K562 (cell line): Measurements from ENCODE around the gene ZBTB38. TPM values are rescaled to one million over a fixed set of nuclear protein-coding genes. Genes with fewer than 3 reads are reported as not detected.

Experiments used
- ATAC-seq: fragments of 200-7000 bp; cut with Tn5 transposase; 3 replicates; pipeline ENCODE4 v1.9.1; 2020; ENCODE audit warnings: moderate library complexity
- BruUV-seq: library from RNA; stranded (reverse); fragments of 400-500 nt; replicated peaks from 2 replicates; lab custom pipeline; 2021; lab: Mats Ljungman, UMichigan
- CTCF ChIA-PET: fragments of 300-600 bp; formaldehyde crosslinking; extraction: SDS; loops from one replicate; lab custom pipeline; 2021; ENCODE audit warnings: low intra/inter-chr PET ratio; lab: Yijun Ruan, JAX
- POLR2A ChIA-PET: fragments of 300-600, 350-650 bp; sonication (Branson Sonifier 250); formaldehyde crosslinking; extraction: SDS; loops from one replicate; lab custom pipeline; 2021; ENCODE audit warnings: antibody characterized with exemption, inconsistent platforms; lab: Yijun Ruan, JAX
- DNase-seq, 4 experiments: peaks; one replicate each; pipeline versions ENCODE4 v3.0.0 to v3.0.0-alpha.2; 2011 to 2018; ENCODE audit warnings: low spot score in 3 of 4, mixed read lengths in 3 of 4; ENCODE audit errors: extremely low read depth in 1 of 4
- FAIRE-seq: peaks from 2 replicates; lab custom pipeline; 2011; peaks lifted over from hg19 to GRCh38; lab: Jason Lieb, UNC
- H2AFZ ChIP-seq: 2 replicates; pipeline ENCODE4 v1.6.0; 2011; ENCODE audit warnings: low read depth, low read length, control low read depth, inconsistent platforms
- H3K27ac ChIP-seq: fragments of 200-600 bp; 3 replicates; pipeline ENCODE4 v1.8.0; 2011; ENCODE audit warnings: low read depth, mild to moderate bottlenecking, control low read depth, inconsistent platforms, low read length, moderate library complexity, mixed read lengths; ENCODE audit errors: extremely low read depth
- H3K27me3 ChIP-seq, 2 experiments: fragments of 300-600 bp in 1 of 2; 2 replicates in 1 of 2; 3 replicates in 1 of 2; pipeline versions ENCODE4 v1.6.0 to v1.8.0; 2011; ENCODE audit warnings: inconsistent platforms in 2 of 2, low read length in 2 of 2, mild to moderate bottlenecking in 1 of 2, mixed read lengths in 1 of 2, moderate library complexity in 1 of 2; ENCODE audit not compliant: control insufficient read depth in 2 of 2, insufficient read depth in 2 of 2
- H3K36me3 ChIP-seq: fragments of 300-600 bp; 3 replicates; pipeline ENCODE4 v1.8.0; 2011; ENCODE audit warnings: mild to moderate bottlenecking, low read length, inconsistent platforms; ENCODE audit not compliant: control insufficient read depth, insufficient read depth
- H3K4me1 ChIP-seq, 2 experiments: fragments of 200-600 bp in 1 of 2; replicated peaks in 1 of 2; 2 replicates in 1 of 2; 3 replicates in 1 of 2; pipeline versions ENCODE4 v1.5.1 to v1.8.0; 2011; ENCODE audit warnings: inconsistent platforms in 2 of 2, low read length in 2 of 2, mild to moderate bottlenecking in 1 of 2, mixed read lengths in 1 of 2, moderate library complexity in 1 of 2; ENCODE audit not compliant: control insufficient read depth in 2 of 2, insufficient read depth in 2 of 2
- H3K4me2 ChIP-seq: 2 replicates; pipeline ENCODE4 v1.6.1; 2011; ENCODE audit warnings: low read length, control low read depth, inconsistent platforms, mixed read lengths; ENCODE audit not compliant: insufficient read depth
- H3K4me3 ChIP-seq: fragments of 200-600 bp; sonication (generic), shearing (Covaris generic); 2 replicates; pipeline ENCODE4 v1.5.1; 2016; ENCODE audit warnings: control low read depth, inconsistent platforms
- H3K79me2 ChIP-seq: fragments of 200-600 bp; 3 replicates; pipeline ENCODE4 v1.8.0; 2011; ENCODE audit warnings: low read length, inconsistent platforms; ENCODE audit not compliant: control insufficient read depth, insufficient read depth
- H3K9ac ChIP-seq, 2 experiments: 2 replicates each; pipeline versions ENCODE4 v1.6.0 to v1.6.1; 2011; ENCODE audit warnings: low read depth in 2 of 2, low read length in 2 of 2, control low read depth in 1 of 2, inconsistent platforms in 1 of 2, mild to moderate bottlenecking in 1 of 2, mixed read lengths in 1 of 2; ENCODE audit not compliant: insufficient read depth in 1 of 2
- H3K9me1 ChIP-seq: one replicate; pipeline ENCODE4 v1.6.0; 2011; ENCODE audit warnings: inconsistent platforms, mild to moderate bottlenecking, low read length, moderate library complexity; ENCODE audit not compliant: control insufficient read depth, insufficient read depth
- H3K9me3 ChIP-seq: replicated peaks from 2 replicates; pipeline ENCODE4 v1.5.1; 2011; ENCODE audit warnings: low read depth, low read length, inconsistent platforms; ENCODE audit not compliant: control insufficient read depth, insufficient read depth
- H4K20me1 ChIP-seq: replicated peaks from 2 replicates; pipeline ENCODE4 v1.6.1; 2011; ENCODE audit warnings: low read length, inconsistent platforms, mixed read lengths; ENCODE audit not compliant: control insufficient read depth, insufficient read depth
- CBX1 ChIP-seq: sonication (generic); IDR thresholded peaks from 2 replicates; pipeline ENCODE4 v1.6.1; 2016; ENCODE audit warnings: antibody characterized with exemption, low read depth, mild to moderate bottlenecking
- CBX3 ChIP-seq, 2 experiments: IDR thresholded peaks; 1 replicate in 1 of 2; 2 replicates in 1 of 2; pipeline ENCODE4 v1.6.1; 2012; ENCODE audit warnings: inconsistent platforms in 2 of 2, low read length in 2 of 2, borderline replicate concordance in 1 of 2, control low read depth in 1 of 2
- ETV6 ChIP-seq, 3 experiments: fragments of 150-350 bp in 1 of 3; sonication (generic) in 1 of 3; formaldehyde crosslinking in 1 of 3; IDR thresholded peaks; 2 replicates each; pipeline versions ENCODE4 v1.6.1 to v1.8.0; 2014 to 2022; ENCODE audit warnings: borderline replicate concordance in 2 of 3, low read depth in 2 of 3, antibody characterized with exemption in 1 of 3, low read length in 1 of 3, mild to moderate bottlenecking in 1 of 3, missing genetic modification reagents in 1 of 3
- MEF2A ChIP-seq: IDR thresholded peaks from 2 replicates; pipeline ENCODE4 v1.6.1; 2011; ENCODE audit warnings: low read depth, mild to moderate bottlenecking, low read length, moderate library complexity; ENCODE audit not compliant: control insufficient read depth
- MIER1 ChIP-seq: fragments of 450-650 bp; IDR thresholded peaks from 2 replicates; pipeline ENCODE4 v1.6.1; 2016; ENCODE audit warnings: antibody characterized with exemption, mild to moderate bottlenecking, low read depth
- MYNN ChIP-seq, 2 experiments: sonication (generic); formaldehyde crosslinking in 1 of 2; IDR thresholded peaks; 2 replicates each; pipeline versions ENCODE4 v1.5.0 to v1.6.1; 2016 to 2020; ENCODE audit warnings: antibody characterized with exemption in 1 of 2, missing genetic modification reagents in 1 of 2
- NCOR1 ChIP-seq: fragments of 450-650 bp; IDR thresholded peaks from 2 replicates; pipeline ENCODE4 v1.6.1; 2016; ENCODE audit warnings: mild to moderate bottlenecking, moderate library complexity
- NUFIP1 ChIP-seq: fragments of 450-650 bp; IDR thresholded peaks from 2 replicates; pipeline ENCODE4 v1.6.1; 2018; ENCODE audit not compliant: partially characterized antibody
- PKNOX1 ChIP-seq: fragments of 450-650 bp; IDR thresholded peaks from 2 replicates; pipeline ENCODE4 v1.6.1; 2016
- POLR2A ChIP-seq: fragments of 450-650 bp; conservative IDR thresholded peaks from 2 replicates; pipeline ENCODE4 v1.6.1; 2016
- RBM22 ChIP-seq: fragments of 200-400 bp; formaldehyde crosslinking; IDR thresholded peaks from 2 replicates; pipeline ENCODE4 v1.6.1; 2018; ENCODE audit warnings: low read length, low read depth; ENCODE audit not compliant: poor library complexity, severe bottlenecking
- TAF7 ChIP-seq: fragments of 450-650 bp; IDR thresholded peaks from 2 replicates; pipeline ENCODE4 v1.6.1; 2016; ENCODE audit warnings: missing genetic modification characterization, missing compliant biosample characterization
- TCF15 ChIP-seq: fragments of 250-450 bp; sonication (Bioruptor Pico); IDR thresholded peaks from 2 replicates; pipeline ENCODE4 v1.8.0; 2022; ENCODE audit warnings: moderate library complexity, mild to moderate bottlenecking, inconsistent platforms
- TRIM25 ChIP-seq: fragments of 450-650 bp; IDR thresholded peaks from 2 replicates; pipeline ENCODE4 v1.7.0; 2016; ENCODE audit warnings: borderline replicate concordance
- ZBTB2 ChIP-seq: fragments of 450-650 bp; IDR thresholded peaks from 2 replicates; pipeline ENCODE4 v1.6.1; 2016; ENCODE audit warnings: antibody characterized with exemption
- ZNF124 ChIP-seq: sonication (generic); formaldehyde crosslinking; IDR thresholded peaks from 2 replicates; pipeline ENCODE4 v1.8.1; 2022; ENCODE audit warnings: missing genetic modification reagents
- ZNF134 ChIP-seq: fragments of 250-450 bp; sonication (Bioruptor Pico); conservative IDR thresholded peaks from 2 replicates; pipeline ENCODE4 v1.4.0; 2020
- ZNF263 ChIP-seq: sonication (generic); formaldehyde crosslinking; IDR thresholded peaks from 2 replicates; pipeline ENCODE4 v1.8.0; 2022; ENCODE audit warnings: mild to moderate bottlenecking, missing genetic modification reagents, borderline replicate concordance
- in situ Hi-C: fragments of 300-500 bp; cut with MboI; formaldehyde crosslinking; loops from 4 replicates; pipeline ENCODE4 v1.15.0; 2018; ENCODE audit warnings: inconsistent platforms, mixed read lengths
- intact Hi-C: fragments of 100-400 bp; cut with micrococcal nuclease; formaldehyde crosslinking; loops from 2 replicates; pipeline ENCODE4 v1.14.2; 2022
- polyA plus RNA-seq, 8 experiments: library from polyadenylated mRNA; depleted of rRNA in 4 of 8; stranded (reverse) in 5 of 8; unstranded in 3 of 8; fragments of >200 nt; fragmentation: Nextera tagmentation in 2 of 8; fragmentation: Illumina TruSeq in 1 of 8; extraction: Ambion mirVana in 2 of 8; extraction: Trizol in 1 of 8; gene quantifications; 2 replicates each; pipeline versions ENCODE4 v1.2.1 to v1.2.3, GENCODE V29; 2011 to 2014; ENCODE audit warnings: inconsistent platforms in 1 of 8, missing spikeins in 1 of 8
- total RNA-seq, 7 experiments: library from RNA; depleted of rRNA in 6 of 7; stranded (reverse); fragments of >200 nt in 6 of 7; fragmentation: Illumina TruSeq in 2 of 7; extraction: Trizol in 2 of 7; gene quantifications; 2 replicates each; pipeline versions ENCODE4 v1.2.1 to v1.2.3, GENCODE V29; 2011 to 2021; ENCODE audit warnings: low replicate concordance in 1 of 7

Gene ZBTB38
- total and polyA plus RNA-seq, 9 of the 15 experiments (the other 6 are each of a cell fraction or from before 2014, with no cell fraction given), result 12.1 to 39.4 (median 22.9) TPM

GRCh38 chr3:141371882-141372281 is 3.6 kb downstream of the ZBTB38 start:
- in situ Hi-C loops (no loop called here), intact Hi-C loops (no loop called here)
- Histone ChIP-seq H3K79me2 (peaks cover 23% of the 10 kb centered on the region), H3K36me3 (peaks cover 46% of the 10 kb centered on the region), H3K4me2 (no peak overlapping the region), H3K4me3 (no peak overlapping the region), H4K20me1 (no peaks in the 10 kb centered on the region; the same call in 1 of the 2 replicates), H3K27ac (no peak overlapping the region), H3K9me1 (peaks cover under 1% of the 10 kb centered on the region), H3K9ac (no peak overlapping the region), H3K4me1 (peaks cover 19 to 32% of the 10 kb centered on the region in 2 experiments), H2AFZ (no peak overlapping the region), H3K27me3 (no peaks in the 10 kb centered on the region), H3K9me3 (no peaks in the 10 kb centered on the region)
- no TSS peak for BruUV-seq
- FAIRE-seq, result no peak
- no peak for DNase-seq
- ATAC-seq, result no peak
- no peak for TF ChIP-seq TCF15
- TF ChIP-seq ZNF134 (CRISPR knock-in tag), result no peak
- TF ChIP-seq TAF7 (tag), result no peak
- no peak for TF ChIP-seq ZBTB2
- TF ChIP-seq MIER1, result no peak
- no peak for TF ChIP-seq NUFIP1
- TF ChIP-seq POLR2A, result no peak
- TF ChIP-seq TRIM25, result no peak
- TF ChIP-seq ZNF124 (CRISPR knock-in tag), result no peak
- TF ChIP-seq CBX3 (IDR thresholded peaks at IDR 0.05; ENCODE audit: borderline replicate concordance in 1 of 2, low read length in 2 of 2), result no peak
- TF ChIP-seq ZNF263 (CRISPR knock-in tag), result no peak
- no peak for TF ChIP-seq ETV6 (IDR thresholded peaks at IDR 0.05; ENCODE audit: borderline replicate concordance in 1 of 2, low read depth in 2 of 2, low read length in 1 of 2)
- no peak for TF ChIP-seq ETV6 (CRISPR knock-in tag; IDR thresholded peaks at IDR 0.05; ENCODE audit: borderline replicate concordance)
- TF ChIP-seq NCOR1, result no peak
- TF ChIP-seq MYNN (IDR thresholded peaks at IDR 0.05), result no peak
- no peak for TF ChIP-seq MYNN (CRISPR knock-in tag; IDR thresholded peaks at IDR 0.05)
- TF ChIP-seq MEF2A, result no peak
- TF ChIP-seq PKNOX1, result no peak
- no peak for TF ChIP-seq RBM22
- TF ChIP-seq CBX1, result no peak
- ChIA-PET POLR2A (interaction anchor here (4.7 kb wide), 1 partner anchor 14 kb away, joined by 27 read pairs; no protein-coding TSS in a partner anchor), CTCF (no interaction called here)
